Cardiac muscle cell (in vitro differentiated cells and primary cell): ENCODE measurements around the gene MAOA. TPM values are rescaled to one million over a fixed set of nuclear protein-coding genes. Genes with fewer than 3 reads are reported as not detected.

Source experiments
- DNase-seq, 2 donors: peaks; one replicate each; pipeline versions ENCODE4 v3.0.0 to v3.0.0-alpha.2; 2010 to 2017; ENCODE audit warnings: low read depth in 1 of 2, low spot score in 1 of 2
- H3K27ac ChIP-seq: fragments of 200-600 bp; sonication (generic); 2 replicates; pipeline ENCODE4 v1.5.1; 2016
- H3K27me3 ChIP-seq: fragments of 200-600 bp; sonication (generic); 2 replicates; pipeline ENCODE4 v1.6.0; 2016; ENCODE audit warnings: control low read depth
- H3K36me3 ChIP-seq: fragments of 200-600 bp; sonication (generic); 2 replicates; pipeline ENCODE4 v1.5.1; 2016; ENCODE audit warnings: control low read depth
- H3K4me1 ChIP-seq: fragments of 200-600 bp; sonication (generic); 2 replicates; pipeline ENCODE4 v1.8.1; 2017; ENCODE audit warnings: low read depth, mild to moderate bottlenecking, mixed run types
- H3K4me3 ChIP-seq: fragments of 200-600 bp; sonication (generic); 2 replicates; pipeline ENCODE4 v1.5.1; 2016; ENCODE audit warnings: mild to moderate bottlenecking
- H3K9me3 ChIP-seq: fragments of 200-600 bp; sonication (generic); 2 replicates; pipeline ENCODE4 v1.5.1; 2017; ENCODE audit warnings: low read depth, mild to moderate bottlenecking, control low read depth
- polyA plus RNA-seq: library from polyadenylated mRNA; unstranded; fragments of >200 nt; fragmentation: Nextera tagmentation; extraction: Ambion mirVana; gene quantifications from 2 replicates; pipeline ENCODE4 v1.2.1, GENCODE V29; 2016
- total RNA-seq: library from RNA; depleted of rRNA; stranded (reverse); fragments of >200 nt; gene quantifications from 2 replicates; pipeline ENCODE4 v1.2.3, GENCODE V29; 2016
- TF ChIP-seq, protein P1 (sequence below): IDR thresholded peaks from 2 replicates; pipeline ENCODE4 v1.5.1; 2012; ENCODE audit warnings: low read depth, mild to moderate bottlenecking, low read length

MAOA gene
- total and polyA plus RNA-seq, 2 experiments from 2014 or later: 6.7 to 10.3 TPM

DNA sequence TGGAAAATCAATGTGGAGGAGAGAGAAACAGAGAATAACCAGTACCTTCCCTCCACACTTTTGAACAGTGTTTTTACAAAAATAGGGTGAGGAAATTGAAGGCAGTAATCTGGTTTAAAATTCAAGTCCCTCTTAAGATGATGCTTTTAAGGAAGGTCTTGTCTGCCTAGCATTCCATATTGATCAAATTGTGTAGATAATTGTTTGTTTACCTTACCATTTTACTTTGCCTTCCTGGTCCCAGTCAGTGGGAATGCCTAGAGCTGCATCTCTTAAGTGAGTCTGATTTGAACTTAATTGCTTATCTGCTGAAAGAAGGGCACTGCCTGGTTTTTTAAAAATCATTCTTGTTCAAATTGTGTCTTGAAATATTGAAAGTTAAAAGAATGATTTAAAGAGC is 14.4 kb upstream of the MAOA start:
- Histone ChIP-seq H3K4me3 (no peak overlapping the region), H3K27me3 (no peaks in the 10 kb centered on the region), H3K9me3 (no peaks in the 10 kb centered on the region), H3K27ac (no peak overlapping the region), H3K4me1 (peaks cover 28% of the 10 kb centered on the region), H3K36me3 (no peaks in the 10 kb centered on the region)
- DNase-seq: no peak
- TF ChIP-seq, protein P1, sequence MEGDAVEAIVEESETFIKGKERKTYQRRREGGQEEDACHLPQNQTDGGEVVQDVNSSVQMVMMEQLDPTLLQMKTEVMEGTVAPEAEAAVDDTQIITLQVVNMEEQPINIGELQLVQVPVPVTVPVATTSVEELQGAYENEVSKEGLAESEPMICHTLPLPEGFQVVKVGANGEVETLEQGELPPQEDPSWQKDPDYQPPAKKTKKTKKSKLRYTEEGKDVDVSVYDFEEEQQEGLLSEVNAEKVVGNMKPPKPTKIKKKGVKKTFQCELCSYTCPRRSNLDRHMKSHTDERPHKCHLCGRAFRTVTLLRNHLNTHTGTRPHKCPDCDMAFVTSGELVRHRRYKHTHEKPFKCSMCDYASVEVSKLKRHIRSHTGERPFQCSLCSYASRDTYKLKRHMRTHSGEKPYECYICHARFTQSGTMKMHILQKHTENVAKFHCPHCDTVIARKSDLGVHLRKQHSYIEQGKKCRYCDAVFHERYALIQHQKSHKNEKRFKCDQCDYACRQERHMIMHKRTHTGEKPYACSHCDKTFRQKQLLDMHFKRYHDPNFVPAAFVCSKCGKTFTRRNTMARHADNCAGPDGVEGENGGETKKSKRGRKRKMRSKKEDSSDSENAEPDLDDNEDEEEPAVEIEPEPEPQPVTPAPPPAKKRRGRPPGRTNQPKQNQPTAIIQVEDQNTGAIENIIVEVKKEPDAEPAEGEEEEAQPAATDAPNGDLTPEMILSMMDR: no peak

DNA sequence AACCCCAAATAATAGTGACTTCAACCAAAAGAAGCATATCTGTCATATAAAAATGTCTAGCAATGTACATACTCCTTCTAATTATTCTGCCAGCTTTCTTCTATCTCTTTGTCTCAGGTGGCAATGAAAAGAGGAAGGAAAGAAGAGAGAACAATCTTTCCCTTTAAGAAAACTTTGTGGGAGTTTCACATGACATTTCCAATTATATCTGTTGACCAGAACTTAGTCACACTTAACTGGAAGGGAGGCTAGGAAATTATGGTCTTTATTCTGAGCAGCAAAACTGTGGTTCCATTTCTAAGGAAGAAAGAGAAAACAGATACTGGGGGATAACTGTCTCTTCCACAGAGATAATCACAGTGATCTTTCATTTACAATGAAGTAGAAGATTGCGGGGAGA is 12.9 kb upstream of the MAOA start:
- no peak overlapping the region for H3K4me3 ChIP-seq
- TF ChIP-seq, protein P1: no peak
- DNase-seq: peak in 1 of 2 donors; percentile 12
- no peaks in the 10 kb centered on the region for H3K9me3 ChIP-seq
- H3K36me3 ChIP-seq: no peaks in the 10 kb centered on the region
- no peaks in the 10 kb centered on the region for H3K27me3 ChIP-seq
- peaks cover 17% of the 10 kb centered on the region for H3K4me1 ChIP-seq
- H3K27ac ChIP-seq: no peak overlapping the region

DNA sequence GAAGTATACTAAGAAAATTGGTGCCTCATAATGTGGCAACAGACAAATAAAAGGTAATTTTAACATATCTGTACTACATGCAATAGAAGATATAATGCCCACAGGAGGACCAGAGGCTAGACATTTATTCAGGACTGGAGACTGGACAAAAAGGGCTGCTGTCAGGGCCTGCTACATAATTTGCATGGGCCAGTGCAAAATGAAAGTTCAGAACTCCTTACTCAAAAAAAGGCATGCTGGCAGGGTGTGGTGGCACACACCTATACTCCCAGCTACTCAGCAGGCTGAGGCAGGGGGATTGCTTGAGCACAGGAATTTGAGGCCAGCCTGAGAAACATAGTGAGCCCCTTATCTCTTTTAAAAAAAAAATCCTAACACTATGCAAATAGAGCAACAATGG is 12.4 kb upstream of the MAOA start:
- TF ChIP-seq, protein P1: no peak
- Histone ChIP-seq H3K9me3 (no peaks in the 10 kb centered on the region), H3K4me3 (no peak overlapping the region), H3K4me1 (peaks cover 17% of the 10 kb centered on the region), H3K27me3 (no peaks in the 10 kb centered on the region), H3K36me3 (no peaks in the 10 kb centered on the region), H3K27ac (no peak overlapping the region)
- DNase-seq: no peak

DNA sequence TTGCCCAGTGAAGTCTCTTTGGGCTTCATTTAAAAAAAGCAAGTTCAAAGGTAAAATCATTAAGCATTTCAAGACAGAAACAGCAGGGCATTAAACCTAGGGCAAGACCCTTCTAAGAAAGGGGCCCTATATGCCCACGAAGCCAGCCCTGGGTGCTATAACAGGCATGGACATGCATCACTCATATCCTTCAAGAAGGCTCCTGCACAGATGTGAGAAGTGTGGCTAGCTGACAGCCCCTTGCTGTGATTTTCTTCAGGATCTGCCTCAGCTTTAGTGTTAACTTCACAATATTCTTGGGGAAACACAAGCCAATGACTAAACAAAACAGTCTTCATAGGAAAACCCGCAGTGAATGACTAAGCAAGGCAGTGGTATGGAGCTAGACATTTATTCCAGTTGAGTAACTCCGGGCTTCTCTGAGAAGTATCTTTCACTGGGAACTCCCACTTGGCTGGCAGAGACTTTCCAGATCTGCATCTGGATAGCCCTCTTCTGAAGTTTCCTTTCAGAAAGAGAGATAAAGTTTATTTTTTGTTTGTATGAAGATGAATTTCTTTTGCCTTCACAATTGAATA is 11.9 kb upstream of the MAOA start:
- Histone ChIP-seq H3K27ac (no peak overlapping the region), H3K27me3 (no peaks in the 10 kb centered on the region), H3K4me1 (peaks cover 17% of the 10 kb centered on the region), H3K9me3 (no peaks in the 10 kb centered on the region), H3K36me3 (no peaks in the 10 kb centered on the region), H3K4me3 (no peak overlapping the region)
- TF ChIP-seq, protein P1: no peak
- DNase-seq: peak in 1 of 2 donors; percentile 79

DNA sequence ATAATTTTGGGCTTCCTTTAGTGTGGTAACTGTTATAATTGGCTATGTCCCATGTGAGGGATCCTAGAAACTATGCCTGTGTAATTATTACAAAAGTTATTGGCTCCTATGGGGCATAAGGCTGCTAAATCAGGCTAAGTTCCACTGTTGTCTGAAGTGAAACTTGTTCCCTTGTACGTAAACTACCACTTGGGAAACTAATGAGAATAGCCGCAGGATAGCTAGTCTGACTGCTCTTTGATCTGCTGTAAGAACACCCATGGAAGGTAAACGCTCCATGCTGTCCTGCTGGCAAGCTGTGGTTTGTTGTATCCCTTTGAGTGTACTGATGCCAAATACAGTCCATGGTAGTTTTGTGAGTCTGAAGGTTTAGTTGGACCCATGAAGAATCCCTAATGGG is 9.3 kb upstream of the MAOA start:
- Histone ChIP-seq H3K36me3 (no peaks in the 10 kb centered on the region), H3K27me3 (no peaks in the 10 kb centered on the region), H3K4me3 (no peak overlapping the region), H3K9me3 (no peaks in the 10 kb centered on the region), H3K27ac (no peak overlapping the region), H3K4me1 (no peaks in the 10 kb centered on the region)
- TF ChIP-seq, protein P1: no peak
- DNase-seq: no peak
